ENCODE data around the gene SP4.

Gene SP4

GRCh38 chr7:21448974-21449373 is 21.1 kb downstream of the SP4 start:
- H2AFZ ChIP-seq (ENCODE audit: low read depth): no peak overlapping the region
- TF ChIP-seq CTCF (conservative IDR thresholded peaks at IDR 0.05; ENCODE audit: low read depth, low read length): no peak
- H3K27ac ChIP-seq: no peak overlapping the region
- H3K4me3 ChIP-seq (IDR thresholded peaks at IDR 0.05; ENCODE audit: insufficient read depth, low read depth, low read length): no peak overlapping the region
- H3K4me1 ChIP-seq (ENCODE audit: low read depth, poor library complexity, severe bottlenecking): no peaks in the 10 kb centered on the region
- no peak overlapping the region for H3K4me2 ChIP-seq
- H3K36me3 ChIP-seq (ENCODE audit: insufficient read depth): no peaks in the 10 kb centered on the region
- no peaks in the 10 kb centered on the region for H3K27me3 ChIP-seq (ENCODE audit: insufficient read depth, low read depth)
- no peak overlapping the region for H3K9ac ChIP-seq
- no peaks in the 10 kb centered on the region for H3K79me2 ChIP-seq (ENCODE audit: insufficient read depth, low read depth)
- H4K20me1 ChIP-seq (ENCODE audit: insufficient read depth): no peaks in the 10 kb centered on the region

GRCh38 chr7:21450076-21450475 is 22.2 kb downstream of the SP4 start:
- no peak overlapping the region for H3K9ac ChIP-seq

DNA sequence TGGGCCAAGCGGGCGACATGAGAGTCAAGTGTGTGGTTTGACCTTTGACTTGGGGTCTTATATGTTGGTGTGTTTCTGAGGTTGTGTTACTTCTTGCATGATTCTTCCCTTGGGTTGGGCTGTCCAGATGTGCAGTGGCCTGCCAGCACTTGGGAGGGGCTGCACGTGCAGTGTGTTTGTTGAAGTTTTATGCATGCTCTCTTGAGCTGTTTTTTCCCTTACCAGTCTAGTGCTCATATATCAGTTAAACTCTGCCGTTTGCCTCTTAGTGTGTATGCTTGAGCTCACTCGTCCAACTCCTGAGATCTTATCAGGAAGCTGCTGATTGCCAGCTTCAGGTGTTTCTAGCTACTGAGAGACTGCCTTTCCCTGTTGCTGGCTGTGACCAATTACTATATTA is 23.1 kb downstream of the SP4 start:
- Histone ChIP-seq H3K27me3 (ENCODE audit: insufficient read depth, low read depth) (no peaks in the 10 kb centered on the region), H3K4me2 (no peak overlapping the region), H3K79me2 (ENCODE audit: insufficient read depth, low read depth) (no peaks in the 10 kb centered on the region), H3K36me3 (ENCODE audit: insufficient read depth) (no peaks in the 10 kb centered on the region), H3K27ac (no peak overlapping the region), H3K9ac (no peak overlapping the region), H3K4me3 (IDR thresholded peaks at IDR 0.05; ENCODE audit: insufficient read depth, low read depth, low read length) (no peak overlapping the region), H4K20me1 (ENCODE audit: insufficient read depth) (no peaks in the 10 kb centered on the region), H2AFZ (ENCODE audit: low read depth) (no peak overlapping the region), H3K4me1 (ENCODE audit: low read depth, poor library complexity, severe bottlenecking) (no peaks in the 10 kb centered on the region)
- TF ChIP-seq CTCF (conservative IDR thresholded peaks at IDR 0.05; ENCODE audit: low read depth, low read length): no peak

More at GRCh38 chr7:21450076-21450475, 22.2 kb downstream of the SP4 start:
- H4K20me1 ChIP-seq (ENCODE audit: insufficient read depth): no peaks in the 10 kb centered on the region
- no peaks in the 10 kb centered on the region for H3K4me1 ChIP-seq (ENCODE audit: low read depth, poor library complexity, severe bottlenecking)
- TF ChIP-seq CTCF (conservative IDR thresholded peaks at IDR 0.05; ENCODE audit: low read depth, low read length): no peak
- no peak overlapping the region for H2AFZ ChIP-seq (ENCODE audit: low read depth)
- no peak overlapping the region for H3K4me2 ChIP-seq
- H3K79me2 ChIP-seq (ENCODE audit: insufficient read depth, low read depth): no peaks in the 10 kb centered on the region
- no peak overlapping the region for H3K4me3 ChIP-seq (IDR thresholded peaks at IDR 0.05; ENCODE audit: insufficient read depth, low read depth, low read length)
- no peaks in the 10 kb centered on the region for H3K36me3 ChIP-seq (ENCODE audit: insufficient read depth)
- H3K27me3 ChIP-seq (ENCODE audit: insufficient read depth, low read depth): no peaks in the 10 kb centered on the region
- H3K27ac ChIP-seq: no peak overlapping the region

DNA sequence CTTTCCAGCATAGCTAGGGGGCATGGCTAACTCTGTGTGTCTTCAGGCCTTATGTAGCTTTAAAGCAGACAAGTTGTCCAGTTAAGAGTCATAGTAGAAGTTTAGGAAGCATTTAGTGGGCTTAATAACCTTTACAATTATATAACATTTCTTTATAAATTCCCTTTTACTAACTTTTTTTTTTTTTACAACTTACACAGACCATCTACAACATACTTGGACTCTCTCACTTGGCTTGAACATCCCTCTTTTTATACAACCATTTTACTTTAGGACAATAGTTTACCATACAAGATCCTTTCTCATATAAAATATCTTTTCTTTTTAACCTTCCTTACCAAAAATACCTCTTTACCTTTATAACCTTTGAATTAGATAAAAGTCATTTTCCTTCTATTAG is 26.3 kb downstream of the SP4 start:
- no peaks in the 10 kb centered on the region for H4K20me1 ChIP-seq (ENCODE audit: insufficient read depth)
- H3K36me3 ChIP-seq (ENCODE audit: insufficient read depth): no peaks in the 10 kb centered on the region
- H3K4me2 ChIP-seq: no peak overlapping the region
- H3K4me3 ChIP-seq (IDR thresholded peaks at IDR 0.05; ENCODE audit: insufficient read depth, low read depth, low read length): no peak overlapping the region
- no peak overlapping the region for H3K9ac ChIP-seq
- H3K79me2 ChIP-seq (ENCODE audit: insufficient read depth, low read depth): no peaks in the 10 kb centered on the region
- no peak overlapping the region for H2AFZ ChIP-seq (ENCODE audit: low read depth)
- H3K27me3 ChIP-seq (ENCODE audit: insufficient read depth, low read depth): no peaks in the 10 kb centered on the region
- no peak overlapping the region for H3K27ac ChIP-seq
- TF ChIP-seq CTCF (conservative IDR thresholded peaks at IDR 0.05; ENCODE audit: low read depth, low read length): no peak
- H3K4me1 ChIP-seq (ENCODE audit: low read depth, poor library complexity, severe bottlenecking): no peaks in the 10 kb centered on the region
